ENCODE measurements around the gene CMPK2. TPM values are rescaled to one million over a fixed set of nuclear protein-coding genes. Genes with fewer than 3 reads are reported as not detected.

The CMPK2 gene
- total and polyA plus RNA-seq, 9 of the 15 experiments (the other 6 are each of a cell fraction or from before 2014, with no cell fraction given) = 2.6 to 10.5 (median 5.0) TPM

GRCh38 chr2:6846967-6847681, 18.6 kb downstream of the CMPK2 start (continued):
- TF ChIP-seq TAL1 (IDR thresholded peaks at IDR 0.05) (peak; percentile 100), LARP7 (IDR thresholded peaks at IDR 0.05) (no peak), GATAD2B (IDR thresholded peaks at IDR 0.05; ENCODE audit: borderline replicate concordance) (peak; percentile 78; the same call in 1 of the 2 replicates), SRF (CRISPR knock-in tag; IDR thresholded peaks at IDR 0.05) (no peak), NFE2 (IDR thresholded peaks at IDR 0.05; ENCODE audit: low read depth) (peak; percentile 42; the same call in 1 of the 2 replicates), MTA3 (IDR thresholded peaks at IDR 0.05; ENCODE audit: borderline replicate concordance) (peak; percentile 68), OTX1 (CRISPR knock-in tag; IDR thresholded peaks at IDR 0.05) (peak; percentile 78; the same call in 1 of the 2 replicates), TRIM24 (IDR thresholded peaks at IDR 0.05) (peak; percentile 100), ZNF766 (CRISPR knock-in tag; conservative IDR thresholded peaks at IDR 0.05) (peak; percentile 96), BCOR (IDR thresholded peaks at IDR 0.05) (peak; percentile 63; the same call in 1 of the 2 replicates), ZBED1 (IDR thresholded peaks at IDR 0.05) (peak; percentile 94), RBM22 (IDR thresholded peaks at IDR 0.05; ENCODE audit: low read depth, low read length, poor library complexity, severe bottlenecking) (no peak), L3MBTL2 (IDR thresholded peaks at IDR 0.05) (peak; percentile 19; the same call in 1 of the 2 replicates), ZMIZ1 (IDR thresholded peaks at IDR 0.05; ENCODE audit: low read depth in 2 of 2, low read length in 2 of 2) (peak in 1 of 2 experiments; percentile 98; a peak in 2 of 4 replicates), TBL1XR1 (IDR thresholded peaks at IDR 0.05; ENCODE audit: low read length in 2 of 2) (peak; percentile 86 to 93; a peak in 3 of 4 replicates), BCL6 (CRISPR knock-in tag; IDR thresholded peaks at IDR 0.05) (peak; percentile 82; the same call in 1 of the 2 replicates), JUND (IDR thresholded peaks at IDR 0.05; ENCODE audit: borderline replicate concordance, low read depth, low read length) (peak; percentile 66; the same call in 1 of the 2 replicates), JUND (tag; IDR thresholded peaks at IDR 0.05; ENCODE audit: borderline replicate concordance, low read depth, low read length) (peak; percentile 36; the same call in 1 of the 3 replicates), CHAMP1 (IDR thresholded peaks at IDR 0.05) (peak; percentile 93), ZNF384 (IDR thresholded peaks at IDR 0.05; ENCODE audit: low read depth, low read length) (peak; percentile 65), ILF3 (IDR thresholded peaks at IDR 0.05; ENCODE audit: borderline replicate concordance) (peak; percentile 87; the same call in 1 of the 2 replicates), FOXM1 (IDR thresholded peaks at IDR 0.05; ENCODE audit: low read depth) (peak; percentile 98), FOXM1 (CRISPR knock-in tag; IDR thresholded peaks at IDR 0.05; ENCODE audit: low read depth) (no peak), SNRNP70 (optimal IDR thresholded peaks at IDR 0.05; ENCODE audit: low read depth, low read length) (no peak), DACH1 (IDR thresholded peaks at IDR 0.05; ENCODE audit: partially characterized antibody) (no peak), ARNT (IDR thresholded peaks at IDR 0.05) (peak; percentile 83 to 85)

All from K562 (cell line).